GM12874 (cell line): ENCODE results near the gene SWSAP1.

Experiments used
- TF ChIP-seq, protein P1 (sequence below): IDR thresholded peaks from 2 replicates; pipeline ENCODE4 v1.5.1; 2011; ENCODE audit warnings: low read depth, mild to moderate bottlenecking, control low read depth, low read length, moderate library complexity; ENCODE audit not compliant: insufficient read depth

SWSAP1 gene

DNA sequence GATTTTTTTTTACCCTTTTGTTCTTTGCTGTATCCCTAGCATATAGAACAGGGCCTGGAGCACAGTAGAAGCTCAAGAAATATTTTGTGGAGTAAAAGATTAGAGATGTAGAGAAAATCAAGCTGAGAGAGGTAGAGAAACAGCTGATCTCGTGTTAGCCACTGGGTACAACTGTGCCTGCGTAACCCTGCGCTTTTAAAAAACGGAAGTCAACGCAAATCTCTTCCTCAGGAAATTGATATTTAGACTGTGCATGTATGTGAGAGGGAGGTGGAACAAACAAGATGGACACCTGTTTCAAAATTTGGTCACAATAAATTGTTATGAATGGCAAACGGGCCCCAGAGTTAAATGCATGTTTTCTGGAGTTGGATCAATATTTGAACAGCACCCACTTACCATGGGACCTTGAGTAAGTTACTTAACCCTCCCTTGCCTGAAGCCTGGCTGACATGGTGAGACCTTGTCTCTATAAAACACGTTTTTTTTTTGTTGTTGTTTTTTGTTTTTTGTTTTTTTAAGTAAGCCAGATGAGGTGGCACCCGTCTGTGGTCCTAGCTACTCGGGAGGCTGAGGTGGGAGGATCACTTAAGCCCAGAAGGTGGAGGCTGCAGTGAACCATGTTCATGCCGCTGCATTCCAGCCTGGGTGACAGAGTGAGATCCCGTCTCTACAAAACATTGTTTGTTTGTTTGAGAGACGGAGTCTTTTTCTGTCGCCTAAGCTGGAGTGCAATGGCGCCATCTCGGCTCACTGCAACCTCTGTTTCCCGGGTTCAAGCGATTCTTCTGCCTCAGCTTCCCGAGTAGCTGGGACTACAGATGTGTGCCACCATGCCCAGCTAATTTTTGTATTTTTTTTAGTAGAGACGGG is 12.9 kb downstream of the SWSAP1 start:
- TF ChIP-seq, protein P1, sequence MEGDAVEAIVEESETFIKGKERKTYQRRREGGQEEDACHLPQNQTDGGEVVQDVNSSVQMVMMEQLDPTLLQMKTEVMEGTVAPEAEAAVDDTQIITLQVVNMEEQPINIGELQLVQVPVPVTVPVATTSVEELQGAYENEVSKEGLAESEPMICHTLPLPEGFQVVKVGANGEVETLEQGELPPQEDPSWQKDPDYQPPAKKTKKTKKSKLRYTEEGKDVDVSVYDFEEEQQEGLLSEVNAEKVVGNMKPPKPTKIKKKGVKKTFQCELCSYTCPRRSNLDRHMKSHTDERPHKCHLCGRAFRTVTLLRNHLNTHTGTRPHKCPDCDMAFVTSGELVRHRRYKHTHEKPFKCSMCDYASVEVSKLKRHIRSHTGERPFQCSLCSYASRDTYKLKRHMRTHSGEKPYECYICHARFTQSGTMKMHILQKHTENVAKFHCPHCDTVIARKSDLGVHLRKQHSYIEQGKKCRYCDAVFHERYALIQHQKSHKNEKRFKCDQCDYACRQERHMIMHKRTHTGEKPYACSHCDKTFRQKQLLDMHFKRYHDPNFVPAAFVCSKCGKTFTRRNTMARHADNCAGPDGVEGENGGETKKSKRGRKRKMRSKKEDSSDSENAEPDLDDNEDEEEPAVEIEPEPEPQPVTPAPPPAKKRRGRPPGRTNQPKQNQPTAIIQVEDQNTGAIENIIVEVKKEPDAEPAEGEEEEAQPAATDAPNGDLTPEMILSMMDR, result no peak

- TF ChIP-seq, protein P1, result no peak
Measured at GRCh38 chr19:11390359-11390758, 15.9 kb downstream of the SWSAP1 start.

GRCh38 chr19:11390933-11391680 is 16.6 kb downstream of the SWSAP1 start:
- TF ChIP-seq, protein P1, result no peak

DNA sequence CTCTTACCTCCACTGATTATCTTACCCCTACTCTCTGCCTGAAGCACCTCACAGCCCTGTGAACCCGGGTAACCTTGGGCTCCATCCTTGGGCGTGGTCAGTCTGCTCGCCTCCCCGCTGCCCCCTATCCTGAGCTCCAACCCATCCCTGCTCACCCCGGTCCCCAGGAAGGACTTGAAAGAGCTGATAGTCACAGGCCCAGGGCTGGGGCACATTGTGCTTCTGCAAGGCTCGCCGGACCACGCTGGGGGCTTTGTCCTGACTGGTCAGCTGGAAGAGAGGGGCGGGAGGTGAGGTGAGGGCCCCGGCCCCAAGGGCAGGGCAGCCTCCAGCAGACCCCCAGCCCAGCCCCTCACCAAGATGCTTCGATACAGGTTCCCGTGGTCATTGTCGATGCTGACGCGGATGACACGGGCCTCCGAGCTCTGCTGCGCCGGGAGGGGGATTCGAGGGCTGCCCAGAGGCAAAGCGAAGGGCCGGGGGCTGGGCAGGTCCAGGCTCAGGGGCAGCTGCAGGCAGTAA is 22.7 kb downstream of the SWSAP1 start:
- TF ChIP-seq, protein P1, result no peak

DNA sequence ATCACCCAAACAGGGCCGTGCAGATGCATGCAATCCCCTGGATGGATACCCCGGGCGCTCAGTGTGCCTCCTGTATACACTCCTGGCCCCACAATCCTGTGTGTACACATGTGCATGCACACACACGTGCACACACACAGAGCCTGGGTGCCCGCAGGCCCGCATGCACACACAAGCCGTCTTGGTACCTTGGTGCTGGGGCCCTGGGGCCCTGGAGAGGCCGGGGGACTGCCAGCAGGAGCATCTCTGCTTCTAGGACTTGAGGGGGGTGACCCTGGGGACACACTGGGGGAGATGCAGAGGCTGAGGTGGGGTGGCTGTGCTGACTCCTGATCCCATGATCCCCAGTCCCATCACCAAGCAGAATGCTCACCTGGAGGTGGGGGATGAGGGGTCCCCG is 25.2 kb downstream of the SWSAP1 start:
- TF ChIP-seq, protein P1, result no peak

GRCh38 chr19:11400798-11401197 is 26.3 kb downstream of the SWSAP1 start:
- TF ChIP-seq, protein P1, result no peak

- TF ChIP-seq, protein P1, result no peak
Measured at GRCh38 chr19:11401808-11402543, 27.5 kb downstream of the SWSAP1 start.
